ENCODE results near the gene POU5F1.

GRCh38 chr6:31210123-31210522 is 39.6 kb upstream of the POU5F1 start:
- TF ChIP-seq, protein P1, sequence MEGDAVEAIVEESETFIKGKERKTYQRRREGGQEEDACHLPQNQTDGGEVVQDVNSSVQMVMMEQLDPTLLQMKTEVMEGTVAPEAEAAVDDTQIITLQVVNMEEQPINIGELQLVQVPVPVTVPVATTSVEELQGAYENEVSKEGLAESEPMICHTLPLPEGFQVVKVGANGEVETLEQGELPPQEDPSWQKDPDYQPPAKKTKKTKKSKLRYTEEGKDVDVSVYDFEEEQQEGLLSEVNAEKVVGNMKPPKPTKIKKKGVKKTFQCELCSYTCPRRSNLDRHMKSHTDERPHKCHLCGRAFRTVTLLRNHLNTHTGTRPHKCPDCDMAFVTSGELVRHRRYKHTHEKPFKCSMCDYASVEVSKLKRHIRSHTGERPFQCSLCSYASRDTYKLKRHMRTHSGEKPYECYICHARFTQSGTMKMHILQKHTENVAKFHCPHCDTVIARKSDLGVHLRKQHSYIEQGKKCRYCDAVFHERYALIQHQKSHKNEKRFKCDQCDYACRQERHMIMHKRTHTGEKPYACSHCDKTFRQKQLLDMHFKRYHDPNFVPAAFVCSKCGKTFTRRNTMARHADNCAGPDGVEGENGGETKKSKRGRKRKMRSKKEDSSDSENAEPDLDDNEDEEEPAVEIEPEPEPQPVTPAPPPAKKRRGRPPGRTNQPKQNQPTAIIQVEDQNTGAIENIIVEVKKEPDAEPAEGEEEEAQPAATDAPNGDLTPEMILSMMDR (IDR thresholded peaks at IDR 0.05; ENCODE audit: low read depth, low read length) = no peak
- TF ChIP-seq MYC (IDR thresholded peaks at IDR 0.05; ENCODE audit: low read depth, low read length) = no peak

Data from NB4 (cell line).